ENCODE data around the gene ANAPC13.

Gene ANAPC13

GRCh38 chr3:134458406-134458945 lies 27.3 kb downstream of the ANAPC13 start:
- Histone ChIP-seq H3K36me3 (ENCODE audit: control insufficient read depth, insufficient read depth, low read length) (no peaks in the 10 kb centered on the region), H3K27ac (ENCODE audit: insufficient read depth, low read depth, low read length, poor library complexity, severe bottlenecking) (no peak overlapping the region), H3K4me3 (ENCODE audit: insufficient read depth, low read depth, low read length) (no peak overlapping the region), H3K9me3 (ENCODE audit: control insufficient read depth, low read length) (no peaks in the 10 kb centered on the region), H3K4me1 (ENCODE audit: control insufficient read depth, insufficient read depth, low read length) (peaks cover 18% of the 10 kb centered on the region), H3K27me3 (ENCODE audit: control insufficient read depth, insufficient read depth, low read length, poor library complexity, severe bottlenecking) (no peaks in the 10 kb centered on the region)
- WGBS, 2 experiments = 96 to 97% methylated on average over 9 to 10 of the region's 10 CpGs

DNA sequence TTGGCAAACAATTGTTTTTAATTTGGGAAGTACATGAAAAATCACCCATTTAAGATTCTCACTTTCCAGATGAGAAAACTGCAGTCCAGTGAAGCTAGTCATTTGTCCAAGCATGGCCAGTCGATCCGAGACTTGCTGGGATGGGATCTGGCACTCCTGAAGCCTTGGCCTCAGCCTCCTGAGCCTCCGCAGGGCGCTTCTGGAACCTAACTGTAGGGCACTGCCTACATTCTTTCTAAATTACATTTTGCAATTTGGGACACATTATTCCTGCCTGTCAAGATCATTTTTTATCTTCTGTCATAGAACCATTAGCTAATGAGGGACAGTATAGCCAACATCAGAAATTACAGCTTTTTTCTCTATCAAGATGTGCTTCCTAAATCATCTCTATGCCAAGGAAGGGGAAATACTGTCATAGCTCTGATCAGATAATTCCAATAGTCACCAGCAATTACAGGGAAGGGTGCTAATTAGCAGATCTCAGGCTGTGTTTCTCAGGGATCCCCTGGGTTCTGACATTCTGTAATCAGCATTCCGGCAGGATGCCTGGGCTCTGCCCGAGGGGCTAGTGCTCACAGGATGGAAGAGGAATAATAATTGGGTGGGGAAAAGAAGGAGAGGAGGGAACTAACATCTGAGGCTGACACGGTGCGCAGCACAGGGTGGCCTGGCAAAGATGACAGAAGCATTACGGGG lies 28.3 kb downstream of the ANAPC13 start:
- no peaks in the 10 kb centered on the region for H3K9me3 ChIP-seq (ENCODE audit: control insufficient read depth, low read length)
- no peaks in the 10 kb centered on the region for H3K27me3 ChIP-seq (ENCODE audit: control insufficient read depth, insufficient read depth, low read length, poor library complexity, severe bottlenecking)
- WGBS, 2 experiments = 77 to 84% methylated on average over 9 of the region's 9 CpGs
- no peaks in the 10 kb centered on the region for H3K36me3 ChIP-seq (ENCODE audit: control insufficient read depth, insufficient read depth, low read length)
- H3K27ac ChIP-seq (ENCODE audit: insufficient read depth, low read depth, low read length, poor library complexity, severe bottlenecking) = no peak overlapping the region
- peaks cover 8% of the 10 kb centered on the region for H3K4me1 ChIP-seq (ENCODE audit: control insufficient read depth, insufficient read depth, low read length)
- H3K4me3 ChIP-seq (ENCODE audit: insufficient read depth, low read depth, low read length) = no peak overlapping the region

DNA sequence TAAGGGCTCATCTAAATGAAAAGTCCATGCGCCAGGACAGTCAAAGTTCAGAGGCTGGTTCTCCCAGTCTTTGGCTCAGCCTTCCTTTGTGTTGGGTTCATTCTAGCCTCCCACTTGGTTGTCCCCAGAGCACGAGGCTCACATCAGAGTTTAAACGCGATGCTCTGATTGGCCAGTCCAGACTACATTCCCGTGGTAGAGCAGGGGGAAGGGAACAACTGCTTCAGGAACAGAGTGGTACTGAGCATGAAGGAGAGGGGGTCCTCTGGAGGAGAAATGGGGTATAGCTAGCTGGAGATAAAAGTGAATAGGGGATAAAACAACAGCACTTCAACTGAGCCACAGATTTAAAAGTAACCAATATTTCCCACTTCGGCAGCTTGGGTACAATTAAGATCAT lies 32.2 kb downstream of the ANAPC13 start:
- Histone ChIP-seq H3K27me3 (ENCODE audit: control insufficient read depth, insufficient read depth, low read length, poor library complexity, severe bottlenecking) (no peaks in the 10 kb centered on the region), H3K9me3 (ENCODE audit: control insufficient read depth, low read length) (no peaks in the 10 kb centered on the region), H3K36me3 (ENCODE audit: control insufficient read depth, insufficient read depth, low read length) (no peaks in the 10 kb centered on the region), H3K27ac (ENCODE audit: insufficient read depth, low read depth, low read length, poor library complexity, severe bottlenecking) (no peak overlapping the region), H3K4me1 (ENCODE audit: control insufficient read depth, insufficient read depth, low read length) (peaks cover 6% of the 10 kb centered on the region), H3K4me3 (ENCODE audit: insufficient read depth, low read depth, low read length) (no peak overlapping the region)
- 57 to 59% methylated on average over 6 of the region's 6 CpGs for WGBS, 2 experiments

DNA sequence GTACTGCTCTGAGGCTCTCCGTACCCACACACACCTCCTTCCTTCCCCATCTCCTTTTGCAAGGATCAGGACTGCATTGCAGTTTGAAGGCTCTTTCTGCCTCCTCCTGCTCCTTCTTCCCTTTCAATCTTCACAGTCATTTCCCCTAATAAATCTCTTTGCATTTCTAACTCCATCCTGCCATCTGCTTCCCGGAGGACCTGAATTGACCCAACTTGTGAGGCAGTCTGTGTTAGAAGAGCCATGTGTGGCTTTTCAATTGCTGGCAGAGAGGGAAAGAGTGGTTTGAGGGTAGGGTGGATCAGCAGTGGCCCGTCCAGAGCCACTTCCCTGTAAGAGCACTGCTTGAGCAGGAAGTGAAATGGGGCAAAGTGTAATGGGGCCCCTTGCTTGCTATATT lies 35.8 kb downstream of the ANAPC13 start:
- Histone ChIP-seq H3K4me1 (ENCODE audit: control insufficient read depth, insufficient read depth, low read length) (peaks cover 6% of the 10 kb centered on the region), H3K4me3 (ENCODE audit: insufficient read depth, low read depth, low read length) (no peak overlapping the region), H3K27ac (ENCODE audit: insufficient read depth, low read depth, low read length, poor library complexity, severe bottlenecking) (no peak overlapping the region), H3K27me3 (ENCODE audit: control insufficient read depth, insufficient read depth, low read length, poor library complexity, severe bottlenecking) (no peaks in the 10 kb centered on the region), H3K36me3 (ENCODE audit: control insufficient read depth, insufficient read depth, low read length) (no peaks in the 10 kb centered on the region), H3K9me3 (ENCODE audit: control insufficient read depth, low read length) (no peaks in the 10 kb centered on the region)
- 90 to 93% methylated on average over 3 of the region's 3 CpGs for WGBS, 2 experiments

- Histone ChIP-seq H3K36me3 (ENCODE audit: control insufficient read depth, insufficient read depth, low read length) (no peaks in the 10 kb centered on the region), H3K4me1 (ENCODE audit: control insufficient read depth, insufficient read depth, low read length) (peaks cover 6% of the 10 kb centered on the region), H3K27me3 (ENCODE audit: control insufficient read depth, insufficient read depth, low read length, poor library complexity, severe bottlenecking) (no peaks in the 10 kb centered on the region), H3K4me3 (ENCODE audit: insufficient read depth, low read depth, low read length) (no peak overlapping the region), H3K27ac (ENCODE audit: insufficient read depth, low read depth, low read length, poor library complexity, severe bottlenecking) (no peak overlapping the region), H3K9me3 (ENCODE audit: control insufficient read depth, low read length) (no peaks in the 10 kb centered on the region)
- 52 to 53% methylated on average over 2 of the region's 2 CpGs for WGBS, 2 experiments
These were observed 36.5 kb downstream of the ANAPC13 start for GRCh38 chr3:134449277-134449676.

GRCh38 chr3:134448664-134449063 lies 37.1 kb downstream of the ANAPC13 start:
- H3K4me1 ChIP-seq (ENCODE audit: control insufficient read depth, insufficient read depth, low read length) = peaks cover 6% of the 10 kb centered on the region
- H3K9me3 ChIP-seq (ENCODE audit: control insufficient read depth, low read length) = no peaks in the 10 kb centered on the region
- 94 to 97% methylated on average over 4 to 5 of the region's 5 CpGs for WGBS, 2 experiments
- H3K27me3 ChIP-seq (ENCODE audit: control insufficient read depth, insufficient read depth, low read length, poor library complexity, severe bottlenecking) = no peaks in the 10 kb centered on the region
- H3K27ac ChIP-seq (ENCODE audit: insufficient read depth, low read depth, low read length, poor library complexity, severe bottlenecking) = no peak overlapping the region
- no peaks in the 10 kb centered on the region for H3K36me3 ChIP-seq (ENCODE audit: control insufficient read depth, insufficient read depth, low read length)
- H3K4me3 ChIP-seq (ENCODE audit: insufficient read depth, low read depth, low read length) = no peak overlapping the region

DNA sequence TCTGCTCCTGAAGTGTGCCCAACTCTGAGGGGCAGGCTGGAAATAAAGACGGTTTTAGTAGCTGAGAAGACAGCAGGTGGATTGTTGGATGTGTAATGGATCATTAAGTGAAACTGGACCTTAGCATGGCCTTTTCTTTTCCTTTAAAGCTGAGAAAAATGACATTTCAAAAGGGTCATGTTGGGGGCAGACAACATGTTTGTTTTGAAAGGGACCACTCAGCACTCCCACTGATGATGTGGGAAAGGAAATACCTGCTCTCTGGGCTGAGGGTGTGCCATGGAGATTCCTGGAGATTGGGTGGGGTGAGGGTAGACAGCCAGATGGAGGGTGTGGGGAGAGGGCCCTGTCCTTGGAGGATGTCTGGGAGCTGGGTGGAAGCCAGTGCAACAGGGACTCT lies 38.4 kb downstream of the ANAPC13 start:
- no peak overlapping the region for H3K4me3 ChIP-seq (ENCODE audit: insufficient read depth, low read depth, low read length)
- 87 to 97% methylated on average over 1 of the region's 1 CpG for WGBS, 2 experiments
- peaks cover 6% of the 10 kb centered on the region for H3K4me1 ChIP-seq (ENCODE audit: control insufficient read depth, insufficient read depth, low read length)
- no peaks in the 10 kb centered on the region for H3K9me3 ChIP-seq (ENCODE audit: control insufficient read depth, low read length)
- H3K36me3 ChIP-seq (ENCODE audit: control insufficient read depth, insufficient read depth, low read length) = no peaks in the 10 kb centered on the region
- no peaks in the 10 kb centered on the region for H3K27me3 ChIP-seq (ENCODE audit: control insufficient read depth, insufficient read depth, low read length, poor library complexity, severe bottlenecking)
- no peak overlapping the region for H3K27ac ChIP-seq (ENCODE audit: insufficient read depth, low read depth, low read length, poor library complexity, severe bottlenecking)

DNA sequence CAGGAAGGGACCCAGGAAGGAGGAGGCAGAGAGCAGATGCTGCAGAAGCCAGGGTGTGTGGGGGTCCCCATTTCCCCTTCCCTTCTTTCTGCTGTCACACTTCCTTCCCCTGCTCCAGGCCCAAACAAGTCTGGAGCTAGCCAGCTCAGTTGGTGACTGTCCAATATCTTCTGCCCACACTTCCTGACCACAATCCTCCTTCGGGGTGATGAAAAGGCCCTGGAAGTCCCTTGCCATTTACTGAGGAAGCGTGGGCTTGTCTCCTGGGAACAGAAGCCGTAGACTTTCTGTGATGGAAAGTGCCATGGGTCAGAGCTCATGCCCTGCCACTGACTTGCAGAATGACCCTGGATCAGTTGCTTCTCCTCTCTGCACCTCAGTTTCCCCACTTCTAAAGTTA lies 39.0 kb downstream of the ANAPC13 start:
- 94 to 96% methylated on average over 3 of the region's 3 CpGs for WGBS, 2 experiments

DNA sequence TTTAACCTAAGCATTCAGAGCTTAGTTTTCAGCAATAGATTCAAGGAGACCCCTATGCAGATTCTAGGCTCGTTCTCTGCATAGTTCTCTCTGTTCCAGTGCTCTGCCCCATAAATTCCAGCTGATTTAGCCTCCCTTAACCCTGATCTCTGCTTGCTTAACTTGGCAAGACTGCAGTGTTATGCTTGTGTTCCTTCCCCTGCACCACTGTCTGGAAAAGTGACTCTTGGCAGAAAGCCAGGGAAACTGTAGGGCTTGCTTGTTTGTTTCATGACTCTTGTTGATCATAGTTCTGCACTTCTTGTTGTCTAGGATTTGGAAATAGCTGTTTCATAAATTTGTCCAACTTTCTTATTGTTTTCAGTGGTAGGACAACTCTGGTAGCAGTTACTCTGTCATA lies 40.1 kb downstream of the ANAPC13 start:
- Histone ChIP-seq H3K9me3 (ENCODE audit: control insufficient read depth, low read length) (no peaks in the 10 kb centered on the region), H3K4me1 (ENCODE audit: control insufficient read depth, insufficient read depth, low read length) (peaks cover 6% of the 10 kb centered on the region), H3K36me3 (ENCODE audit: control insufficient read depth, insufficient read depth, low read length) (no peaks in the 10 kb centered on the region), H3K27me3 (ENCODE audit: control insufficient read depth, insufficient read depth, low read length, poor library complexity, severe bottlenecking) (no peaks in the 10 kb centered on the region), H3K27ac (ENCODE audit: insufficient read depth, low read depth, low read length, poor library complexity, severe bottlenecking) (no peak overlapping the region), H3K4me3 (ENCODE audit: insufficient read depth, low read depth, low read length) (no peak overlapping the region)
- WGBS, 2 experiments = 80 to 84% methylated on average over 1 of the region's 1 CpG

More for the DNA sequence above, 39.0 kb downstream of the ANAPC13 start:
- Histone ChIP-seq H3K4me3 (ENCODE audit: insufficient read depth, low read depth, low read length) (no peak overlapping the region), H3K36me3 (ENCODE audit: control insufficient read depth, insufficient read depth, low read length) (no peaks in the 10 kb centered on the region), H3K27me3 (ENCODE audit: control insufficient read depth, insufficient read depth, low read length, poor library complexity, severe bottlenecking) (no peaks in the 10 kb centered on the region), H3K4me1 (ENCODE audit: control insufficient read depth, insufficient read depth, low read length) (peaks cover 6% of the 10 kb centered on the region), H3K27ac (ENCODE audit: insufficient read depth, low read depth, low read length, poor library complexity, severe bottlenecking) (no peak overlapping the region), H3K9me3 (ENCODE audit: control insufficient read depth, low read length) (no peaks in the 10 kb centered on the region)

GRCh38 chr3:134445095-134445494 lies 40.7 kb downstream of the ANAPC13 start:
- Histone ChIP-seq H3K9me3 (ENCODE audit: control insufficient read depth, low read length) (no peaks in the 10 kb centered on the region), H3K36me3 (ENCODE audit: control insufficient read depth, insufficient read depth, low read length) (no peaks in the 10 kb centered on the region), H3K4me1 (ENCODE audit: control insufficient read depth, insufficient read depth, low read length) (peaks cover 6% of the 10 kb centered on the region), H3K4me3 (ENCODE audit: insufficient read depth, low read depth, low read length) (no peak overlapping the region), H3K27ac (ENCODE audit: insufficient read depth, low read depth, low read length, poor library complexity, severe bottlenecking) (no peak overlapping the region), H3K27me3 (ENCODE audit: control insufficient read depth, insufficient read depth, low read length, poor library complexity, severe bottlenecking) (no peaks in the 10 kb centered on the region)
- WGBS, 2 experiments = no CpG with 5 or more reads among the region's 1 CpG

Measured in ectodermal cell (in vitro differentiated cells).